Spleen (tissue), 11 donors: ENCODE measurements around the gene KLK14. TPM values are rescaled to one million over a fixed set of nuclear protein-coding genes. Genes with fewer than 3 reads are reported as not detected.

Source experiments
- DNase-seq: peaks from one replicate; pipeline ENCODE4 v3.0.0-alpha.2; 2020
- H3K27ac ChIP-seq, 8 donors: fragments of 200-600 bp; sonication (generic) in 7 of 8; 1 replicate in 4 of 8; 2 replicates in 4 of 8; pipeline versions ENCODE4 v1.5.0 to v1.8.0; 2016 to 2021; ENCODE audit warnings: inconsistent platforms in 4 of 8, mild to moderate bottlenecking in 4 of 8, moderate library complexity in 1 of 8
- H3K27me3 ChIP-seq, 7 donors: fragments of 200-600 bp; sonication (generic) in 6 of 7; replicated peaks in 1 of 7; 1 replicate in 4 of 7; 2 replicates in 3 of 7; pipeline versions ENCODE4 v1.5.0 to v1.8.0; 2016 to 2021; ENCODE audit warnings: inconsistent platforms in 3 of 7, mild to moderate bottlenecking in 1 of 7
- H3K36me3 ChIP-seq, 6 donors: fragments of 200-600 bp; sonication (generic) in 5 of 6; 1 replicate in 4 of 6; 2 replicates in 2 of 6; pipeline versions ENCODE4 v1.5.0 to v1.8.0; 2016 to 2021; ENCODE audit warnings: inconsistent platforms in 2 of 6
- H3K4me1 ChIP-seq, 6 donors: fragments of 200-600 bp; sonication (generic) in 5 of 6; 1 replicate in 3 of 6; 2 replicates in 3 of 6; pipeline versions ENCODE4 v1.5.0 to v1.8.0; 2016 to 2021; ENCODE audit warnings: inconsistent platforms in 3 of 6
- H3K4me3 ChIP-seq, 8 donors: fragments of 200-600 bp; sonication (generic) in 7 of 8; 1 replicate in 4 of 8; 2 replicates in 4 of 8; pipeline versions ENCODE4 v1.5.0 to v1.8.0; 2016 to 2021; ENCODE audit warnings: inconsistent platforms in 4 of 8, mild to moderate bottlenecking in 4 of 8, moderate library complexity in 2 of 8
- H3K9me3 ChIP-seq, 8 donors: fragments of 200-600 bp; sonication (generic) in 7 of 8; 1 replicate in 4 of 8; 2 replicates in 4 of 8; pipeline versions ENCODE4 v1.5.0 to v1.8.0; 2016 to 2021; ENCODE audit warnings: inconsistent platforms in 4 of 8
- POLR2A ChIP-seq, 3 donors: fragments of 450-650 bp; IDR thresholded peaks; one replicate each; pipeline ENCODE4 v1.5.1; 2017; ENCODE audit warnings: antibody characterized with exemption in 3 of 3, mild to moderate bottlenecking in 1 of 3
- POLR2AphosphoS5 ChIP-seq, 3 donors: sonication (generic); formaldehyde crosslinking; IDR thresholded peaks; one replicate each; pipeline ENCODE4 v1.5.1; 2017; ENCODE audit warnings: antibody characterized with exemption in 3 of 3
- WGBS, 5 donors: extraction: QIAGEN DNeasy Blood & Tissue Kit in 3 of 5; methylation state at CpG; one replicate each; pipeline versions ENCODE4 v1.1.5 to v1.1.7; 2013 to 2018; 5-methylcytosine and 5-hydroxymethylcytosine counted together
- intact Hi-C: fragments of 100-400 bp; cut with DNase I; formaldehyde crosslinking; loops from one replicate; pipeline ENCODE4 v1.15.0; 2023; ENCODE audit warnings: low total_unique reads
- polyA plus RNA-seq, 3 donors: library from polyadenylated mRNA; stranded (reverse); fragments of 200-250 nt; gene quantifications; one replicate each; pipeline ENCODE4 v1.2.1, GENCODE V29; 2013
- total RNA-seq, 7 donors: library from RNA; depleted of rRNA in 3 of 7; stranded (reverse); fragments of >200 nt in 3 of 7; fragmentation: NEBNext Ultra II Directional in 4 of 7; extraction: Animal tissue kit (Norgen Biotek cat#: 25700) in 4 of 7; gene quantifications; one replicate each; pipeline versions ENCODE4 v1.1.0 to v1.2.1, GENCODE V29; 2016 to 2021
- TF ChIP-seq, protein P1 (sequence below), 11 experiments: fragments of 200-600 bp in 7 of 11; fragments of 450-650 bp in 4 of 11; sonication (generic) in 4 of 11; IDR thresholded peaks in 8 of 11; conservative IDR thresholded peaks in 3 of 11; 1 replicate in 7 of 11; 2 replicates in 4 of 11; pipeline versions ENCODE4 v1.4.0 to v1.8.0; 2016 to 2021; ENCODE audit warnings: antibody characterized with exemption in 11 of 11, inconsistent platforms in 4 of 11, mild to moderate bottlenecking in 1 of 11
- donor health status: healthy with polysubstance abuse.
- donor health status: DM: no; HTN: no; CAD: no; lungs with moderate emphysema.
- donor health status: DM: no; HTN: no; CAD: no.
- donor health status: Bipolar disorder and iron deficiency.
- donor health status: healthy.
- donor health status: DM: no; HTN: no; CAD: no.
- donor health status: DM: yes; HTN: yes; CAD: no.

KLK14 gene
- total and polyA plus RNA-seq, 10 donors: 0.12 to 0.63 (median 0.33) TPM; not detected in 5

DNA sequence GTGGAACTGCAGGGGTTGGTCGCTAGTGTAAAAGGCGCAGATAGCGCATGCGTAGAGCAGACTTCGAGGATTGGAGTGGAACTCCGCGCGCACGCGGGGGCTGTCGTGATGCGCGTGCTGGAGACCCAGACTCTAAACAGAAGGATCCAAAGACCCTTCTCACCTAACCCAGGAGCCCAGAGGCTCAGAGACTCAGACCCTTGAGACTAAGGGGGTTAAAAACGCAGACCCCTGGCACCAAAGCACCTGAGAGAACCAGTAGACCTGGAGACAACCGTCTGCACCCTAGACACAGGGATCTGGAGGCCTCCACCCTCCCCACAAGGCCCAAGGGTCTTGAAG is 26.1 kb upstream of the KLK14 start:
- H3K27ac ChIP-seq: peak overlapping the region in 7 of 8 donors; percentile 32 to 86 (median 78)
- no peaks in the 10 kb centered on the region for H3K9me3 ChIP-seq
- 2 to 6% (median 4%) methylated on average over 14 to 15 of the region's 15 CpGs for WGBS, 5 donors
- intact Hi-C loops: no loop called here
- H3K27me3 ChIP-seq: peaks cover 0 to 4% (median 0%) of the 10 kb centered on the region in 7 donors
- DNase-seq: no peak
- TF ChIP-seq, protein P1, sequence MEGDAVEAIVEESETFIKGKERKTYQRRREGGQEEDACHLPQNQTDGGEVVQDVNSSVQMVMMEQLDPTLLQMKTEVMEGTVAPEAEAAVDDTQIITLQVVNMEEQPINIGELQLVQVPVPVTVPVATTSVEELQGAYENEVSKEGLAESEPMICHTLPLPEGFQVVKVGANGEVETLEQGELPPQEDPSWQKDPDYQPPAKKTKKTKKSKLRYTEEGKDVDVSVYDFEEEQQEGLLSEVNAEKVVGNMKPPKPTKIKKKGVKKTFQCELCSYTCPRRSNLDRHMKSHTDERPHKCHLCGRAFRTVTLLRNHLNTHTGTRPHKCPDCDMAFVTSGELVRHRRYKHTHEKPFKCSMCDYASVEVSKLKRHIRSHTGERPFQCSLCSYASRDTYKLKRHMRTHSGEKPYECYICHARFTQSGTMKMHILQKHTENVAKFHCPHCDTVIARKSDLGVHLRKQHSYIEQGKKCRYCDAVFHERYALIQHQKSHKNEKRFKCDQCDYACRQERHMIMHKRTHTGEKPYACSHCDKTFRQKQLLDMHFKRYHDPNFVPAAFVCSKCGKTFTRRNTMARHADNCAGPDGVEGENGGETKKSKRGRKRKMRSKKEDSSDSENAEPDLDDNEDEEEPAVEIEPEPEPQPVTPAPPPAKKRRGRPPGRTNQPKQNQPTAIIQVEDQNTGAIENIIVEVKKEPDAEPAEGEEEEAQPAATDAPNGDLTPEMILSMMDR (IDR thresholded peaks at IDR 0.05 in 8 of 11, conservative IDR thresholded peaks at IDR 0.05 in 3 of 11): peak in 1 of 11 experiments; percentile 25
- TF ChIP-seq POLR2A (IDR thresholded peaks at IDR 0.05) (no peak), POLR2AphosphoS5 (IDR thresholded peaks at IDR 0.05) (no peak)
- peaks cover 10 to 68% (median 19%) of the 10 kb centered on the region in 6 donors for H3K4me1 ChIP-seq
- peak overlapping the region; percentile 74 to 96 (median 84) for H3K4me3 ChIP-seq
- H3K36me3 ChIP-seq: peaks cover 0 to 21% (median 4%) of the 10 kb centered on the region in 6 donors

DNA sequence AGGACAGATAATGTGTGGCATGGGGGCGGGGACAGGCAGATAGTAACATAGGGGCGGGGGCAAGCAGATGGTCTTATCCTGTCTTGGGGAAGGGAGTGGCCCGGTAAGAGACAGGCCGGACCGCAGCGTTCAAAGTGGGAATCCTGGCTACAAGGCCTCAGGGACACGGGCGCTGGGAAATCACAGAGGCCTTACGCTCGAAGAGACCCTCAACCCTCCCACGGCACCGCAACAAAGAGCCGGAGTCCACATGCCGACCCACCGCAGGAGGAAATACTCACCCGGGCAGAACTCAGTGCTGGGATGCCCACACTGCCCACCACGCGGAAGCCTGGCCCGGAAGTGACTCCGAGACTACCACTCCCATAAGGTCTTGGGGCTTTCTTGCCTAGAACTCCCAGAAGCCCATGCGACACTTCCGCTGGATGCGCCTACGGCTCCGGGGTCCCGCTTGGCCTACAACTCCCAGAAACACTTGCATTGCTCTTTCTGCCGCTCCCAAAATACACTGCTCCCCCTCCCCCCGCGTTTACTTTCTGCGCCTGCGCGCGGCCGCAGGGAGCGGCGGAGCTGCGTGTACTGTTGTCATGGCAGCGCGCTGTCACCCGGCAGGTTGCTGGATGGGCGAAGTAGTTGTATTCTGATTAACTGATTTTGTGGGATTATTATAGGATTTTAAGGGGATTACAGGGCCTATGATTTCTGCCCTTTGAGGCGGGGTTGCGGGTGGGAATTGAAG is 25.5 kb upstream of the KLK14 start, which contains the start of gene CTU1:
TSS of gene CTU1 (minus strand) at position 344 of the 739 bp plus-strand sequence. CDS start 3,840 bp downstream, outside the sequence.
- H3K4me1 ChIP-seq: peaks cover 10 to 67% (median 21%) of the 10 kb centered on the region in 6 donors
- no peaks in the 10 kb centered on the region for H3K9me3 ChIP-seq
- H3K4me3 ChIP-seq: peak within 1 kb of the TSS; percentile 74 to 96 (median 84)
- 0 to 1% (median 0%) methylated on average over 22 to 43 of the region's 43 CpGs for WGBS, 5 donors
- intact Hi-C loops: no loop called here
- peak; percentile 99 for DNase-seq
- H3K36me3 ChIP-seq: peaks cover 0 to 26% (median 9%) of the 10 kb centered on the region in 6 donors
- peak in 2 of 3 donors; percentile 15 to 45 for TF ChIP-seq POLR2A (IDR thresholded peaks at IDR 0.05)
- TF ChIP-seq, protein P1 (IDR thresholded peaks at IDR 0.05 in 8 of 11, conservative IDR thresholded peaks at IDR 0.05 in 3 of 11): peak in 4 of 11 experiments; percentile 7 to 69 (median 52)
- TF ChIP-seq POLR2AphosphoS5 (IDR thresholded peaks at IDR 0.05): peak; percentile 86 to 91 (median 90)
- H3K27ac ChIP-seq: peak within 1 kb of the TSS in 7 of 8 donors; percentile 32 to 86 (median 78)
- H3K27me3 ChIP-seq: no peaks in the 10 kb centered on the region

DNA sequence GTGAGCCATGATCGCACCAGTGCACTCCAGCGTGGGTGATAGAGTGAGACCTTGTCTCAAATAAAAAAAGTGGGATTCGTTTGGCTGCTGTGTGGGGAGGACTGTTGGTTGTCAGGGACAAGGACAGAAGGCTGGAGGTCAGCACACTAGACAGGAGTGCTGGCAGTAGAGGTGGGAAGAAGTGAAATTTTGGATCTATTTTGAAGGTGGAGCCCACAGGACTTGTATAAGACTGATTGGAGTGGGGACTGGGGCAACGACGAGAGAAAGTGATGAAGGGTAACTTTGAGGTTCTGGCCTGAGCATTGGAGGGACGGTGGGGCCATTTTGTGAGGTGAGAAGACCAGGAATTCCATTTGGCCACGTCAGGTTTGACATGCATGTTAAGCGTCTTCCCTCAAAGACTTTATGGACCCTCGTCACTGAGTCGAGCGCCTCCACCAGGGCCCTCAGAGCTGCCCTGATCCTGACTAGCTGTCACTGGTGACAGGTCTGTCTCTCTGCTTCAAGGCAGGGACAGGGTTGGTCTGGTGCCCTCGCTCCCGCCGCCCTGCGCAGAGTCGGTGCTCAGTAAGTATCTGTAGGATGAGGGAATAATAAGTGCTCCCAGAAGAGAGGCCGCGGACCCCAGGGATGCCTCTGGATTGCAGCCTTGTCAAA is 24.8 kb upstream of the KLK14 start:
- intact Hi-C loops: no loop called here
- H3K9me3 ChIP-seq: no peaks in the 10 kb centered on the region
- no peaks in the 10 kb centered on the region for H3K27me3 ChIP-seq
- H3K36me3 ChIP-seq: peaks cover 0 to 33% (median 15%) of the 10 kb centered on the region in 6 donors
- H3K4me3 ChIP-seq: peak overlapping the region; percentile 74 to 96 (median 84)
- peak overlapping the region in 7 of 8 donors; percentile 29 to 86 (median 78) for H3K27ac ChIP-seq
- peaks cover 10 to 65% (median 22%) of the 10 kb centered on the region in 6 donors for H3K4me1 ChIP-seq
- 13 to 26% (median 20%) methylated on average over 18 of the region's 18 CpGs for WGBS, 5 donors
- TF ChIP-seq POLR2A (IDR thresholded peaks at IDR 0.05) (no peak), POLR2AphosphoS5 (IDR thresholded peaks at IDR 0.05) (no peak)
- TF ChIP-seq, protein P1 (IDR thresholded peaks at IDR 0.05 in 8 of 11, conservative IDR thresholded peaks at IDR 0.05 in 3 of 11): no peak
- DNase-seq: no peak
